PC-9 (cell line): Measurements from ENCODE around the gene NTSR2. TPM values are rescaled to one million over a fixed set of nuclear protein-coding genes. Genes with fewer than 3 reads are reported as not detected.

ENCODE experiments used
- BruUV-seq: library from RNA; stranded (reverse); fragments of 400-500 nt; replicated peaks from 2 replicates; lab custom pipeline; 2021; lab: Mats Ljungman, UMichigan
- CTCF ChIA-PET: fragments of 300-600 bp; sonication (Branson Sonifier 250); formaldehyde crosslinking; loops from one replicate; lab custom pipeline; 2022; ENCODE audit warnings: antibody characterized with exemption; lab: Charles Lee
- POLR2A ChIA-PET: fragments of 300-600 bp; sonication (Branson Sonifier 250); formaldehyde crosslinking; loops from one replicate; lab custom pipeline; 2022; ENCODE audit warnings: antibody characterized with exemption; ENCODE audit not compliant: unreplicated experiment; lab: Charles Lee
- DNase-seq, 2 experiments: peaks; one replicate each; pipeline versions ENCODE4 v3.0.0 to v3.0.0-alpha.2; 2015 to 2022; ENCODE audit warnings: mixed read lengths in 1 of 2
- H2AFZ ChIP-seq: fragments of 200-600 bp; sonication (generic); 2 replicates; pipeline ENCODE4 v1.8.1; 2017; ENCODE audit warnings: antibody characterized with exemption
- H3F3A ChIP-seq: fragments of 200-600 bp; sonication (generic); 2 replicates; pipeline ENCODE4 v1.8.1; 2017; ENCODE audit warnings: antibody characterized with exemption, mild to moderate bottlenecking, low read depth; ENCODE audit not compliant: insufficient read depth
- H3K27ac ChIP-seq: fragments of 200-600 bp; sonication (generic); 2 replicates; pipeline ENCODE4 v1.6.1; 2016; ENCODE audit warnings: mixed run types
- H3K27me3 ChIP-seq: fragments of 200-600 bp; sonication (generic); 2 replicates; pipeline ENCODE4 v1.6.1; 2016; ENCODE audit warnings: low read depth, mixed run types; ENCODE audit not compliant: insufficient read depth
- H3K36me3 ChIP-seq: fragments of 200-600 bp; sonication (generic); 2 replicates; pipeline ENCODE4 v1.6.1; 2016; ENCODE audit warnings: low read depth, mixed run types
- H3K4me1 ChIP-seq: fragments of 200-600 bp; sonication (generic); replicated peaks from 2 replicates; pipeline ENCODE4 v1.6.1; 2016; ENCODE audit warnings: mixed run types; ENCODE audit not compliant: insufficient read depth
- H3K4me2 ChIP-seq: fragments of 200-600 bp; sonication (generic); 2 replicates; pipeline ENCODE4 v1.6.1; 2017; ENCODE audit warnings: mixed run types
- H3K4me3 ChIP-seq: fragments of 200-600 bp; sonication (generic); 2 replicates; pipeline ENCODE4 v1.6.1; 2016; ENCODE audit warnings: mixed run types
- H3K79me2 ChIP-seq: fragments of 200-600 bp; sonication (generic); 2 replicates; pipeline ENCODE4 v1.6.1; 2017; ENCODE audit warnings: low read depth, mixed run types
- H3K9me2 ChIP-seq: fragments of 200-600 bp; sonication (generic); 2 replicates; pipeline ENCODE4 v1.8.1; 2017; ENCODE audit warnings: mild to moderate bottlenecking; ENCODE audit not compliant: insufficient read depth
- H3K9me3 ChIP-seq: fragments of 200-600 bp; sonication (generic); 2 replicates; pipeline ENCODE4 v1.8.1; 2016; ENCODE audit warnings: low read depth; ENCODE audit not compliant: insufficient read depth
- H4K20me1 ChIP-seq: fragments of 200-600 bp; sonication (generic); 2 replicates; pipeline ENCODE4 v1.8.1; 2017; ENCODE audit not compliant: insufficient read depth
- CTCF ChIP-seq: fragments of 200-600 bp; sonication (generic); conservative IDR thresholded peaks from 2 replicates; pipeline ENCODE4 v1.6.1; 2017; ENCODE audit warnings: mixed run types, antibody characterized with exemption, mild to moderate bottlenecking, moderate library complexity
- EZH2 ChIP-seq: fragments of 200-600 bp; sonication (generic); IDR thresholded peaks from 2 replicates; pipeline ENCODE4 v1.8.0; 2017; ENCODE audit warnings: antibody characterized with exemption, low read depth
- intact Hi-C: fragments of 100-400 bp; cut with micrococcal nuclease; formaldehyde crosslinking; loops from one replicate; pipeline ENCODE4 v1.10.0; 2022; ENCODE audit not compliant: unreplicated experiment
- total RNA-seq: library from RNA; stranded (reverse); gene quantifications from 2 replicates; pipeline ENCODE4 v1.2.3, GENCODE V29; 2021

Gene NTSR2
- total RNA-seq, 1 experiment from 2014 or later = not detected

- BruUV-seq = no TSS peak
- H2AFZ ChIP-seq = no peak overlapping the region
- DNase-seq = no peak
- no peaks in the 10 kb centered on the region for H4K20me1 ChIP-seq
- TF ChIP-seq EZH2 (no peak), CTCF (no peak)
- ChIA-PET CTCF (interaction anchor here (0.7 kb wide), 1 partner anchor 139 kb away, joined by 4 read pairs; no protein-coding TSS in a partner anchor), POLR2A (no interaction called here)
- no peaks in the 10 kb centered on the region for H3K36me3 ChIP-seq
- intact Hi-C loops = no loop called here
- no peak overlapping the region for H3K4me3 ChIP-seq
- no peak overlapping the region for H3K27ac ChIP-seq
- H3K27me3 ChIP-seq = no peaks in the 10 kb centered on the region
- H3K4me1 ChIP-seq = peaks cover 24% of the 10 kb centered on the region
- H3K79me2 ChIP-seq = no peaks in the 10 kb centered on the region
- peaks cover 13% of the 10 kb centered on the region for H3F3A ChIP-seq
- no peaks in the 10 kb centered on the region for H3K9me2 ChIP-seq
- no peaks in the 10 kb centered on the region for H3K9me3 ChIP-seq
- no peak overlapping the region for H3K4me2 ChIP-seq
Measured at GRCh38 chr2:11652553-11652952, 17.4 kb downstream of the NTSR2 start.

GRCh38 chr2:11651856-11652548 is 18.0 kb downstream of the NTSR2 start:
- H3K79me2 ChIP-seq = no peaks in the 10 kb centered on the region
- intact Hi-C loops = no loop called here
- TF ChIP-seq CTCF (no peak), EZH2 (no peak)
- H2AFZ ChIP-seq = no peak overlapping the region
- H3K36me3 ChIP-seq = no peaks in the 10 kb centered on the region
- no peak overlapping the region for H3K4me3 ChIP-seq
- DNase-seq = no peak
- H3F3A ChIP-seq = peaks cover 13% of the 10 kb centered on the region
- H3K9me2 ChIP-seq = no peaks in the 10 kb centered on the region
- peaks cover 18% of the 10 kb centered on the region for H3K4me1 ChIP-seq
- H4K20me1 ChIP-seq = no peaks in the 10 kb centered on the region
- no peaks in the 10 kb centered on the region for H3K9me3 ChIP-seq
- no peak overlapping the region for H3K4me2 ChIP-seq
- no peaks in the 10 kb centered on the region for H3K27me3 ChIP-seq
- ChIA-PET POLR2A (no interaction called here), CTCF (no interaction called here)
- BruUV-seq = no TSS peak
- no peak overlapping the region for H3K27ac ChIP-seq

- intact Hi-C loops = no loop called here
- Histone ChIP-seq H3K4me1 (no peaks in the 10 kb centered on the region), H3K27ac (no peak overlapping the region), H3F3A (no peaks in the 10 kb centered on the region), H3K4me3 (no peak overlapping the region), H3K4me2 (no peak overlapping the region), H2AFZ (no peak overlapping the region), H3K9me2 (no peaks in the 10 kb centered on the region), H4K20me1 (no peaks in the 10 kb centered on the region), H3K36me3 (no peaks in the 10 kb centered on the region), H3K9me3 (no peaks in the 10 kb centered on the region), H3K27me3 (no peaks in the 10 kb centered on the region), H3K79me2 (no peaks in the 10 kb centered on the region)
- DNase-seq = no peak
- ChIA-PET CTCF (no interaction called here), POLR2A (no interaction called here)
- no TSS peak for BruUV-seq
- no peak for TF ChIP-seq EZH2
- TF ChIP-seq CTCF = no peak
Measured at GRCh38 chr2:11649093-11649492, 20.9 kb downstream of the NTSR2 start.
